ENCODE measurements around the gene DPH6.
"Not testable (repeated sequence)": the region's sequence is repeated elsewhere in the genome, so short reads cannot be mapped to it uniquely, and the experiment has no call there.

The DPH6 gene

DNA sequence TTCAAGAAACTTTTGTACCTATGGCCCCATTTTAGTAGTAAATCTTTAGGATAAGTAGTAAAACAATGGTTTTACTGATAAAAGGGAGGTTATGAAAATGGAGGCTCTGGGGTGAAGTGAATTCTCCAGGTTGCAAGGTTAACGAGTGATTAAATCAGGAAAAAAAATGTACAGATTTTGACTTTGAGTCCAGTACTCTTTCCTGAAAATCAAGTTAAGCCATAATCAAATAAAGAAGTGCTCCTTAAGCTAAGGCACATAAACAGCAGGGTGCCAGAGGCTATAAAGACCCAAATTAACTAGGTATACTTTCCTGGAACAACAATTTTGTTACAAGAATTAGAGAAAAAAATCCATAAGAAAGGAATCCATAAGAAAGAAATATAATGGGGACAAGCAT is 114.7 kb downstream of the DPH6 start:
- DNase-seq = no peak

GRCh38 chr15:35430301-35430700 is 115.7 kb downstream of the DPH6 start:
- DNase-seq = no peak

- DNase-seq = no peak
These were observed 118.5 kb downstream of the DPH6 start for GRCh38 chr15:35427496-35427895.

- no peak for DNase-seq
These were observed 118.9 kb downstream of the DPH6 start for GRCh38 chr15:35427091-35427490.

- no peak for DNase-seq
These were observed 135.2 kb downstream of the DPH6 start for GRCh38 chr15:35410775-35411174.

DNA sequence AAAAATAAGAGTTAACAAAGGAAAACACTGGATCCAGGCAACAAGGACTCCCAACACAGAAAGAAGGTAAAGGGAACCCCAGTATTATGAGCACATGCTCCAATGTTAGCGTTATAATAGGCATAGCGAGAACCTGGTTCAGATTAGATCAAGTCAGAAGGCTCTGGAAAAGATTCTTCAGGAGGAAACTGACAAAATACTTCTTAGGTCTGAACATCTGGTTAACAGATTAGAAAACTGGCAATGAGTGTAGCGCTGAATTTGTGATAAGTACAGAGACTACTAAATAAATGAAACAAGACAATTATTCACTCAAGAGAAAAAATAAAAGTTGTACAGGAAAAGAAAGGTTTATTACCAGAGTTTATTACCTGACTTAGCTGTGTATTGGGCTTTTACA is 146.1 kb downstream of the DPH6 start:
- DNase-seq = no peak

- no peak for DNase-seq
These were observed 148.9 kb downstream of the DPH6 start for GRCh38 chr15:35397027-35397426.

- DNase-seq = no peak
These were observed 151.5 kb downstream of the DPH6 start for GRCh38 chr15:35394416-35394815.

- DNase-seq = no peak
These were observed 152.6 kb downstream of the DPH6 start for GRCh38 chr15:35393398-35393797.

GRCh38 chr15:35391408-35391984 is 154.5 kb downstream of the DPH6 start:
- DNase-seq = not testable (repeated sequence)

- no peak for DNase-seq
These were observed 162.5 kb downstream of the DPH6 start for GRCh38 chr15:35383506-35383905.

DNA sequence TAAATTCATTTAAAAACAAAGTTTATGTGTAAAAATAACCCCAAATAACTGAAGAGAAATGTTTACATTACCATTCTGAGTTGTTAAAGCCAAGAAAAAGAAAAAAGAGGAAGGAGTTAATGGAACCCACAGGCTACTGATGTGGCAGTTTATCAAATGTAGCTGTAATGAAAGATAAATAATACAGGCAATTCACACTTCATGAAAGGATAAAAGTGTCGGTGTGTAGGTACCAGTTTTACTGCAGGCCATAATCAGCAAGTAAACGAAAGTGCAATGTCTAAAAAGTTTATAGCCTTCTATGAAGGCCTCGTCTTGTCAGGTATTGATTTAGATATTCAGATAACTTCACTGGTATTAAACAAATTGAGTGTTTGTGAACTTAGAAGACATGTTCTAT is 164.6 kb downstream of the DPH6 start:
- DNase-seq = no peak

DNA sequence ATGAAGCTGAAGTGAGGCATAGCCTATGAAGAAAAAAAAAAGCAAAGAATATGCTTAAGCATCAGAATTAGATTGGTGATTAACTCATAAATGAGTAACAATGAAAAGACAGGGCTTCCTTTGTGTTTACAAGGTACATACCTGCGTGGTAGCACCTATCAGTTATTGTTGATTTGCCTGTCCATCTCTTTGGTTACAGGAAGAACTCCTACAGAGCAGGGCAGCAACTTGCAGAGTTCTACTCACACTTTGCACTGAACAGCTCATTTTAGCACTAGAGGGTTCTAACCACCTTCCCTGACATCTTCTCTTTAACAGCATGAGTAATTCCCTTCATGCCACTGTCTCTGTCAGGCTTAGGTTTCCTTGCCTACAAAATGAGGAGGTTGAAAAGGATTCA is 166.0 kb downstream of the DPH6 start:
- no peak for DNase-seq

DNA sequence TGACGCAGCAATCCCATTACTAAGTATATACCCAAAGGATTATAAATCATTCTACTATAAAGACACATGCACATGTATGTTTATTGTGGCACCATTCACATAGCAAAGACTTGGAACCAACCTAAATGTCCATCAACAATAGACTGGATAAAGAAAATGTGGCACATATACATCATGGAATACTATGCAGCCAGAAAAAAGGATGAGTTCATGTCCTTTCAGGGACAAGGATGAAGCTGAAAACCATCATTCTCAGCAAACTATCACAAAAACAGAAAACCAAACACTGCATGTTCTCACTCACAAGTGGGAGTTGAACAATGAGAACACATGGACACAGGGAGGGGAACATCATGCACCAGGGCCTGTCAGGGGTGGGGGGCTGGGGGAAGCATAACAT is 167.5 kb downstream of the DPH6 start:
- not testable (repeated sequence) for DNase-seq

DNA sequence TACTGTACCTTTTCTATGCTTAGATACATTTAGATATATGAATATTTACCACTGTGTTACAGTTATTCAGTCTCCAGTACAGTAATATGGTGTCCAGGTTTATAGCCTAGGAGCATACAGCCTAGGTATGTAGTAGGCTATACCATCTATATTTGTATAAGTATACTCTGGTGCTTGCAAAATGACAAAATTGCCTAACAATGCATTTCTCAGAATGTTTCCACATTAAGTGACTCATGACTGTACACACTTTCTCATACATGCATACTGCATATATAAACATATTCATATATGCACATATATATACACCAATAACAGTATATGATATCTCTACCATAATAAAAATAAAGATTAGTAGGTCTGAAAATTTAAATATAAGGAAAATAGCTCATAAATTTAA is 169.3 kb downstream of the DPH6 start:
- DNase-seq = no peak

DNA sequence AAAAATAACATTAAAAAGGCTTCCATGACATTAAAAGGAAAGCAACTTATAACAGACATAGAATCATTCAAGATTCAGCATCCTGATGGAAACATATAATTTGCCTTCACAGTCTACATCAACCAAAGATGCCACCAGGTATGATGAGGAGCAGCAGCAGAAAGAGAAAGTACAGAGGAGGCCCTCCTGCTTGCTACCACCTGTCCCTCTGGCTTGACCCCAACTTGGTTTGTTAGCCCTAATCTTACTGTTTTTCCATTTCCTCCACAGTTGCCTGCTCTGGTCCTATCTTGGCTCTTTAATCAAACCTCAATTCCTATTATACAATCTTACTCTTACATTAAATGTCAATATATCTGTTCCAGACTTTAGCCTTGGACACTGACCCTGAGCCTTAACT is 171.3 kb downstream of the DPH6 start:
- no peak for DNase-seq

- DNase-seq = no peak
These were observed 183.7 kb downstream of the DPH6 start for GRCh38 chr15:35362195-35362829.

GRCh38 chr15:35358824-35359223 is 187.1 kb downstream of the DPH6 start:
- no peak for DNase-seq

- DNase-seq = no peak
These were observed 194.9 kb downstream of the DPH6 start for GRCh38 chr15:35351059-35351458.

- no peak for DNase-seq
These were observed 196.0 kb downstream of the DPH6 start for GRCh38 chr15:35349916-35350315.

DNA sequence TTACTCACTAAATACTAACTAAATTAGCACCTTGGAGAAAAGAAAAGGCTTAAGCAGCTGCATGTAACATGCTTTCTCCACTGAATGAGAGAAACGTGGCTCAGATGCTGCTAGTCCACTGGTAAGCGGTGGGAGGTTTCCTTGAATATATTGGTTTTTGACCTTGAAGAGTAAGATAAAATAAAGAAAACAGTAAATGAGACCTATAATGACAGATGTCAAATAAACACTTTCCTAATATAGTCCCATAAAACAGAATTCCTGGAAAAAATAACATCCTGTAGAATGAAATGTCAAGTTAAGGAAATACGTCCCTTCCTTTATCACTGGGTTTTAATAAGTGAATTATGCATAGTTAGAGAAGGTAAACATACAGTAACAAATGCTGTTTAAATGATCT is 215.0 kb downstream of the DPH6 start:
- DNase-seq = no peak

GRCh38 chr15:35330048-35330695 is 215.8 kb downstream of the DPH6 start:
- DNase-seq = no peak

DNA sequence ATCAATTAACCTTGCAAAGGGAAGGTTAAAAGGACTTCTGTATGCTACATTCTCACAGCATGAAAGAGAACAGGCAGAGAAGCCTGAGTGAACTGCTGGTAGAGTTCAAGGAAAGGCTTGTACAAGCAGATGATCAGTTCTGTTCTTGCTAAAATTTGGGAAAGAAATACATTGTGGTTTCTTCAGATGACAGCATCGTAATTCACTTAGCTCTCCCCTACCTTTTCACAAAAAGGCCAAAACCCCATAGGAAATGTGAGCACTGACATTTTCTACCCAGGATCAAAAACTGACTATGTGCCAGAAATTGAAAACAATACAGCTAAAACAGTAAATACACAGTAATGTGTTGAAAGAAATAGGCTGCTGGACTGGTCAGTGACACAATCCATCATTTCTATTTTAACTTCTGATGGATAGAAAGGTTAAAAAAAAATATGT is 216.4 kb downstream of the DPH6 start:
- DNase-seq = no peak

DNA sequence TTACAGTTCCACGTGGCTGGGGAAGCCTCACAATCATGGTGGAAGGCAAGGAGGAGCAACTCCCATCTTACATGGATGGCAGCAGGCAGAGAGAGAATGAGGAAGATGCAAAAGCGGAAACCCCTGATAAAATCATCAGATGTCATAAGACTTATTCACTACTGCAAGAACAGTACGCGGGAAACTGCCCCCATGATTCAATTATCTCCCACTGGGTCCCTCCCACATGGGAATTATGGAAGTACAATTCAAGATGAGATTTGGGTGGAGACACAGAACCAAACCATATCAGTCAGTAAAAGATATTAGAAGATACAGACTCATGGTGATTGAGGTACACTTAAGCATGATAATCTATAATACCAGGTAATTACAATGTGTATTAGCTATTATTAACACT is 217.1 kb downstream of the DPH6 start:
- not testable (repeated sequence) for DNase-seq

GRCh38 chr15:35327789-35328188 is 218.2 kb downstream of the DPH6 start:
- DNase-seq = no peak

Data from activated CD4-positive, alpha-beta T cell treated with anti-CD3 and anti-CD28 coated beads, Interleukin-2, Interleukin-6, amounts not matched to agents 100 ng/mL and 50 ng/mL, durations not matched to agents 16 hours and 8 hours (primary cell).